ENCODE measurements around the gene COPB2. TPM values are rescaled to one million over a fixed set of nuclear protein-coding genes. Genes with fewer than 3 reads are reported as not detected.

COPB2 gene
- total RNA-seq, 1 experiment from 2014 or later = 156 TPM

GRCh38 chr3:139312959-139313358, 76.5 kb downstream of the COPB2 start:
- no peak overlapping the region for H3K4me3 ChIP-seq
- no peaks in the 10 kb centered on the region for H3K36me3 ChIP-seq
- no peaks in the 10 kb centered on the region for H3K9me3 ChIP-seq (replicated peaks)
- no peak for DNase-seq
- H3K4me1 ChIP-seq = no peaks in the 10 kb centered on the region
- H3K27me3 ChIP-seq = no peaks in the 10 kb centered on the region
- H3K27ac ChIP-seq = no peak overlapping the region

- no peak overlapping the region for H3K27ac ChIP-seq
- no peaks in the 10 kb centered on the region for H3K9me3 ChIP-seq (replicated peaks)
- H3K4me1 ChIP-seq = no peaks in the 10 kb centered on the region
- H3K4me3 ChIP-seq = no peak overlapping the region
- no peak for DNase-seq
- H3K36me3 ChIP-seq = no peaks in the 10 kb centered on the region
- H3K27me3 ChIP-seq = no peaks in the 10 kb centered on the region
Observed at GRCh38 chr3:139312416-139312815, 77.0 kb downstream of the COPB2 start.

- Histone ChIP-seq H3K4me3 (no peak overlapping the region), H3K27ac (no peak overlapping the region), H3K9me3 (replicated peaks) (no peaks in the 10 kb centered on the region), H3K36me3 (no peaks in the 10 kb centered on the region), H3K27me3 (no peaks in the 10 kb centered on the region), H3K4me1 (no peaks in the 10 kb centered on the region)
- no peak for DNase-seq
Observed at GRCh38 chr3:139311557-139311956, 77.9 kb downstream of the COPB2 start.

GRCh38 chr3:139310474-139310933, 78.9 kb downstream of the COPB2 start:
- H3K27ac ChIP-seq = no peak overlapping the region
- H3K36me3 ChIP-seq = no peaks in the 10 kb centered on the region
- no peaks in the 10 kb centered on the region for H3K4me1 ChIP-seq
- H3K27me3 ChIP-seq = no peaks in the 10 kb centered on the region
- H3K9me3 ChIP-seq (replicated peaks) = no peaks in the 10 kb centered on the region
- no peak for DNase-seq
- H3K4me3 ChIP-seq = no peak overlapping the region

GRCh38 chr3:139309880-139310279, 79.6 kb downstream of the COPB2 start:
- DNase-seq = no peak
- no peaks in the 10 kb centered on the region for H3K27me3 ChIP-seq
- no peak overlapping the region for H3K4me3 ChIP-seq
- H3K27ac ChIP-seq = no peak overlapping the region
- no peaks in the 10 kb centered on the region for H3K4me1 ChIP-seq
- no peaks in the 10 kb centered on the region for H3K9me3 ChIP-seq (replicated peaks)
- H3K36me3 ChIP-seq = no peaks in the 10 kb centered on the region

GRCh38 chr3:139309061-139309591, 80.3 kb downstream of the COPB2 start:
- no peak overlapping the region for H3K27ac ChIP-seq
- H3K4me3 ChIP-seq = no peak overlapping the region
- DNase-seq = no peak
- H3K27me3 ChIP-seq = no peaks in the 10 kb centered on the region
- H3K4me1 ChIP-seq = no peaks in the 10 kb centered on the region
- no peaks in the 10 kb centered on the region for H3K36me3 ChIP-seq
- H3K9me3 ChIP-seq (replicated peaks) = no peaks in the 10 kb centered on the region

- no peak overlapping the region for H3K4me3 ChIP-seq
- no peaks in the 10 kb centered on the region for H3K4me1 ChIP-seq
- no peaks in the 10 kb centered on the region for H3K36me3 ChIP-seq
- H3K27ac ChIP-seq = no peak overlapping the region
- DNase-seq = no peak
- no peaks in the 10 kb centered on the region for H3K27me3 ChIP-seq
- H3K9me3 ChIP-seq (replicated peaks) = no peaks in the 10 kb centered on the region
Observed at GRCh38 chr3:139308560-139308959, 80.9 kb downstream of the COPB2 start.

- no peaks in the 10 kb centered on the region for H3K9me3 ChIP-seq (replicated peaks)
- H3K27ac ChIP-seq = no peak overlapping the region
- no peaks in the 10 kb centered on the region for H3K27me3 ChIP-seq
- no peak overlapping the region for H3K4me3 ChIP-seq
- H3K36me3 ChIP-seq = no peaks in the 10 kb centered on the region
- DNase-seq = no peak
- peaks cover under 1% of the 10 kb centered on the region; the same call in 1 of the 2 replicates for H3K4me1 ChIP-seq
Observed at GRCh38 chr3:139307601-139308555, 81.6 kb downstream of the COPB2 start.

Other genes with a start within 250 kb of the COPB2 start
- gene MRPS22, start 45.6 kb downstream of the COPB2 start, total RNA-seq (2014; rRNA removed; shearing (Covaris generic)) = 94.8 and 95.3 TPM in 2 replicates
- not detected in 2 replicates for gene RBP2, start 86.9 kb upstream of the COPB2 start, total RNA-seq (2014; rRNA removed; shearing (Covaris generic))
- gene RBP1, start 150.1 kb upstream of the COPB2 start, total RNA-seq (2014; rRNA removed; shearing (Covaris generic)) = 839 and 902 TPM in 2 replicates